ENCODE data around the gene SRA1.
A peak's percentile ranks its signal among the peaks of the same experiment; 100 is the strongest.

SRA1 gene

DNA sequence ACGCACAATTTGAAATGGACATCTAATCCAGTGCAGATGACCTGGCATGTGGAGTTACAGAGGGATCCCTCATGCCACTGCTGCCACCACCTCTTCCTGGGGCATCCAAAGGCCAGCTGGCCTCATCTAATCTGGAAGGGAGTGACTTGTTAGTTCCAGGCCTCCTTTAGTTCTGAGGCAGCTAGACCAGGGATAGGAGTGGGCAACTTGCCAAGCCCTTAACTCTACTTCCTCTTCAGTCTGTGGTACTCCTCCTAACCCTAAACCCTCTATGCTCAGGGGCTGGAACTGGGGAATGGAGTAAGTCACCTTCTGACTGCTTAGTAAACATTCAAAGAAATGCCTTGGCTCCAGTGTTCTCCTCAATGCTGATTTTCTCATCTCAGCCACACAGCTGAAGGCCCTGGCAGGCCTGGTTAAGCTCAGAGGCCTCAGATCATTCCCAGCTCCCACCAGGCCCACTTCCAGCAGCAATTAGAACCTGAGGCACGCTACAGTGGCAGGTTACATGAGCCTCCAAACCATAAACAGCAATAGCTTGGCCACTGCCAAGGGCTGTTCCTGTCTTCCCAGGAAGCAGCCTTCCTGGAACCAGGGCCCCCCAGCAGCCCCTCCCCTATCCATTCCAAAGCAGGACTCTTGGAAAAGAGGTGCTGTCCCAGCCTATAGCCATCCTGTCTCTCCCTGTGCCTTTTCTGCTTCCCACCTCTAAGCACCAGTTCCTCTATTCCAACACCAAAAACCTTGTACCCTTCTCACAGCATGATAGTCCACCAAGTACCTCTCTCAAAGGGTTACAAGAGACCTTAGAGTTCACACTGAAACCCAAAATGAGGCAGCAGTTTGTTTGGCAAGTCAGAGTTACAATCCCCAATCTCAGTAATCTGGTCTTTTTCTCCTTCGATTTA, 7.8 kb downstream of the SRA1 start:
- DNase-seq (ENCODE audit: low spot score) = no peak

DNA sequence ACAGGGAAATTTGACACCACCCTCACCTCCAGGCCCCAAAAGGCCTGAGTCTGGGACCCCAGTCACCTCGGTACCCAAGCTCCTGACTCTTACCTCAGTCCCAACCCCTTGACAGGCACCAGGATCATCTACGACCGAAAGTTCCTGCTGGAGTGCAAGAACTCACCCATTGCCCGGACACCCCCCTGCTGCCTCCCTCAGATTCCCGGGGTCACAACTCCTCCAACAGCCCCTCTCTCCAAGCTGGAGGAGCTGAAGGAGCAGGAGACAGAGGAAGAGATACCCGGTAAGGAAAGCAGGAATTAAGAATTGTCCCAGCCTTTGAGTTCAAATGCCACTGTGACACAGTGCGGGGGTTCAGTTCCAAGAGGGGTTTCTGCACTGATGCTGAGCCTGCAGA, 8.5 kb downstream of the SRA1 start:
- DNase-seq (ENCODE audit: low spot score) = no peak

DNA sequence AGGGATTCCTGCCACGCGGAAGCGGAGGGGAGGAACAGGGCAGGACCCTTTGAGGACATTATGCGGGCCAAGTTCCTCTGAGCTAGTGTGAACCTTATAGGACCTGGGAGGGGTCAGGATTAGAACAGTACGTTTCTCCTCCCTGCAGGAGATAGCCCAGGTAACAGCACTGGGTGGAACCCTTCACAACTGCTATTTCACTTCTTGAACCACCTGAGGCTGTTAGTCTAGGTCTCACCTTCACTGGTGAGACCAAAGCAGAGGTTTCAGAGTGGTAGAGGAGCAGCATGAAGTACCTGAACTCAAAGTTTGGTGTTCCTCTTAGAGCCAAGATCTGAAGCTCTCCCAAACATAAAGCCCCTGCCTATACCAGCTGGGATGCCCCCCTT, 9.0 kb downstream of the SRA1 start:
- DNase-seq (ENCODE audit: low spot score) = no peak

- DNase-seq (ENCODE audit: low spot score) = peak; percentile 92
Measured at GRCh38 chr5:140547508-140548299, 9.6 kb downstream of the SRA1 start, which contains the start of gene EIF4EBP3. EIF4EBP3 (plus strand) TSS chr5:140547662; CDS start chr5:140547738, 76 bp downstream.

DNA sequence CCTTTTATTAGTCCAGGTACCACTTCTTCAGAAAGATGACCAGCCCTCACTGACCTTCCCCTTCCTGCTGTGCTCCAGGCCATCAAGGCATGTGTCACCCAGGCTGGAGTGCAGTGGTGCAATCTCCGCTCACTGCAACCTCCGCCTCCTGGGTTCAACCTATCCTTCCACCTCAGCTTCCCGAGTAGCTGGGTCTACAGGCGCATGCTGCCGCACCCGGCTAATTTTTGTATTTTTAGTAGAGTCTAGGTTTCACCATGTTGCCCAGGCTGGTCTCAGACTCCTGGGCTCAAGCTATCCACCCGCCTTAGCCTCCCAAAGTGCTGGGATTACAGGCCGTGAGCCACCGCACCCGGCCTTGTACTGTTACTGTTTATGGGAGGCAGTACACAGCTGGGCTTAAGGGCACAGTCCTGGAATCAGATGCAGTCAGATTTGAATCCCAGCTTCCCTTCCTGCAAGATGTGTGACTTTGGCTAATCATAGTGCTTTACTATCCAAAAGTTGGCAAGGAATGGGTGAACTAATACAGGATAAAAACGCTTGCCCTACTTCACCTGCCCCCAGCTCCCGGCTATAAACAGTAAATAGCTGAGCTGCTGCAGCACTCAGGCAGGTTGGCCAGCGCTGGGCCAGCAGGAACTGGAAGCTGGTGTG, 10.3 kb downstream of the SRA1 start:
- no peak for DNase-seq (ENCODE audit: low spot score)

- DNase-seq (ENCODE audit: low spot score) = no peak
Measured at GRCh38 chr5:140545606-140546005, 11.7 kb downstream of the SRA1 start.

GRCh38 chr5:140544986-140545385, 12.3 kb downstream of the SRA1 start:
- no peak for DNase-seq (ENCODE audit: low spot score)

- DNase-seq (ENCODE audit: low spot score) = no peak
Measured at GRCh38 chr5:140542972-140543371, 14.3 kb downstream of the SRA1 start.

DNA sequence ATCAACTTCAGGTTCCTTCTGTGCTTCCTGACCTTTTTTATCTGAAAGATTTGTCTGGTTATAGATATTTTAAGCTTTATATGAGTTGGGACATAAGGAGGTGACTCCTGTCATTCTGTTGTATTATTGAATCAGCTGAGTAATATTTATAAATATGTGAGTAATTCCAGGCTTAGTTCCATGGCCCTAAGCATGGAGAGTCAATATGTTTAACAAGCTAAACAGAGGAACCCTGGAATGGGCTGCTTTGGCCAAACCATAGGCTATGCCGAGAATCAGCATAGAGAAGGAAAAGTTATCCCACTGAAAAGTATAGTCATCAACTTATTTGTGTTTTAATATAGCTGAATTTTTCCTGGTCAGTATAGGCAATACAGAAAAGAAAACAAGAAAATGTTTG, 17.0 kb downstream of the SRA1 start:
- DNase-seq (ENCODE audit: low spot score) = no peak

DNA sequence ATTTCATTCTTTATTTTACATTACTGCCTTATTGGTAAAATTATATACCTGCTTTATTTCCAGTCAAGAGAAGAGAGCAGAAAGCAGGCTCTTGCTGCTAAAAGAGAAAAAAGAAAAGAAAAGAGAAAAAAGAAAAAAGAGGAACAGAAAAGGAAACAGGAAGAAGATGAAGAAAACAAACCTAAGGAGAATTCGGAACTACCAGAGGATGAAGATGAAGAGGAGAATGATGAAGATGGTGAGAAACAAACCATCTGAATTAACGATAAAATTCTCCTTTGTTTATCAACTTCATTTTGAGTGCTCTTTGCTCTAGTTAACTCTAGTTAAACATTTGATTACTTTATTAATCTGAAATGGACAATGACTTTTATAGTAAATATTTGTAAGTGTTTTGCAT, 33.3 kb downstream of the SRA1 start:
- no peak for DNase-seq (ENCODE audit: low spot score)

DNA sequence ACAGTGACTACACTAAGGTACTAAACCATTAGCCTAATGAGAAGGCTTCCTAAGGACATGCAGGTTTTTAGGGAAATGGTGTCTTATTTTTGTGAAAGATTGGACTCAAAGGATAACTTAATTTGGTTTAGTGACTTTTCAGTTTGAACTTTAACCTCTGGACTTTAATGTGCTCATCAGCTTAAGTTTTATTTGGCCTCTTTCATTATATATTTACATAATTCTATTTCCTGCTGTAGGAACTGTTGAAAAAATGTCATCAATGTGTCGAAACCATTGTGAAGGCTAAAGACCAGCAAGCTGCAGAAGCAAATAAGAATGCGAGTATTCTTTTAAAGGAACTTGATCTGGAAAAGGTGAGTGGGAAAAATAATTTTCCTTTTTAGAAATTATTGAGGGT, 44.1 kb downstream of the SRA1 start:
- DNase-seq (ENCODE audit: low spot score) = no peak

GRCh38 chr5:140509898-140510297, 47.4 kb downstream of the SRA1 start:
- DNase-seq (ENCODE audit: low spot score) = no peak

GRCh38 chr5:140502834-140503233, 54.4 kb downstream of the SRA1 start:
- no peak for DNase-seq (ENCODE audit: low spot score)
